ENCODE measurements around the gene AFG3L2.

DNA sequence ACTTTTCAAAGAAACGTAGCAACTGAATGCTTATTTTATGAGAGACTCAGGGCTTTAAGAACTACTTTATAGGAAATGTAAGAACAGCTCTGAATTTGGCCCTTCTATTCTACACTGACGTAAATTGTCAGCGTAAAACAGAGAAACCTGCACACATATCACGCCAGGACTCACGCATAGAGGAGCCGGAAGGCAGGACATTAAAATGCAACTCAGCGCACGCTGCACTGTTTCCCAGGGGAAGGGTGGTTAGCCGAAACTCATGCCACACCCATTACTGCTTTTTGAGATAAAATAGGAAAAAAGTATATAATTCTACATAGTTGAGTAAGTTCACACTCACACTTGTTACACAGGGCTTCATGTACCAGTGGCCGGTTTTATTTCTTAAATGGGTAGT lies 61.5 kb downstream of the AFG3L2 start:
- TF ChIP-seq EZH2phosphoT487 (IDR thresholded peaks at IDR 0.05; ENCODE audit: low read depth, severe bottlenecking, unreplicated experiment) = no peak
- TF ChIP-seq EZH2 (IDR thresholded peaks at IDR 0.05; ENCODE audit: borderline replicate concordance) = no peak
- TF ChIP-seq, protein P1, sequence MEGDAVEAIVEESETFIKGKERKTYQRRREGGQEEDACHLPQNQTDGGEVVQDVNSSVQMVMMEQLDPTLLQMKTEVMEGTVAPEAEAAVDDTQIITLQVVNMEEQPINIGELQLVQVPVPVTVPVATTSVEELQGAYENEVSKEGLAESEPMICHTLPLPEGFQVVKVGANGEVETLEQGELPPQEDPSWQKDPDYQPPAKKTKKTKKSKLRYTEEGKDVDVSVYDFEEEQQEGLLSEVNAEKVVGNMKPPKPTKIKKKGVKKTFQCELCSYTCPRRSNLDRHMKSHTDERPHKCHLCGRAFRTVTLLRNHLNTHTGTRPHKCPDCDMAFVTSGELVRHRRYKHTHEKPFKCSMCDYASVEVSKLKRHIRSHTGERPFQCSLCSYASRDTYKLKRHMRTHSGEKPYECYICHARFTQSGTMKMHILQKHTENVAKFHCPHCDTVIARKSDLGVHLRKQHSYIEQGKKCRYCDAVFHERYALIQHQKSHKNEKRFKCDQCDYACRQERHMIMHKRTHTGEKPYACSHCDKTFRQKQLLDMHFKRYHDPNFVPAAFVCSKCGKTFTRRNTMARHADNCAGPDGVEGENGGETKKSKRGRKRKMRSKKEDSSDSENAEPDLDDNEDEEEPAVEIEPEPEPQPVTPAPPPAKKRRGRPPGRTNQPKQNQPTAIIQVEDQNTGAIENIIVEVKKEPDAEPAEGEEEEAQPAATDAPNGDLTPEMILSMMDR (IDR thresholded peaks at IDR 0.05; ENCODE audit: poor library complexity) = no peak
